ENCODE results near the gene ADAM10.

Gene ADAM10

GRCh38 chr15:58732625-58733363 lies 16.7 kb downstream of the ADAM10 start:
- H3K4me3 ChIP-seq (ENCODE audit: low read depth, low read length) = no peak overlapping the region
- DNase-seq (ENCODE audit: low read depth) = no peak

DNA sequence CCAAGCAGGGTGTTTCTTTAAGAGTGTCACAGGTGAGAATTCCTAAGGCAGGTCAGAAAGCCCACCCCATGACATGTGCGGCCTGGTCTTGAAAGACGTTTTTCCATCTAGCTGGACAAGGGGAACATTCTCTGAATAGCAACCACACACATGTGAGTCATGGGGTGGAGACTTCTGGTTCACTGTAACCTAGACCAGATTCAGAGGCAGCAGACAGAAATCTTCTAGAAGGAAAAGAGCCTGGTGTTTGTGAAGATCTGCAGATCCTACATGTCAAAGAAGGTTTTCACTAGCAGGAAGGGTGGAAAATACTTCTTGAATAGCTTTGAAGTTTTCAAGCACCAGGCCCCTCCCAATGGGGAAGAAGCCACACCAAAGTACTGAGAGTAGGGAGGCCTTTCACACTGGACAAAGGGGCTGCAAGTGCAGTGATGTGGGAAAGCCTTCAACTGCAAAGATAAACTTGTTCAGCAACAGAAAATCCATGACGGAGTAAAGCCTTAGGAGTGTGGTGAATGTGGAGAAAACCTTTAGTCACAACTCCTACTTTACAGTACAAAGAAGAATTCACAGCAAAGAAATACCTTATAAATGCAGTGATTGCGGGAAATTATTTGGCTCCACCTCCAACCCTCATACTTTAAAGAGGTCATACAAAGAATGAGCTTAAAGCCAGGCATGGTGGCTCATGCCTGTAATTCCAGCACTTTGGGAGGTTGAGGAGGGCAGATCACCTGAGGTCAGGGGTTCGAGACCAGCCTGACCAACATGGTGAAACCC lies 17.6 kb downstream of the ADAM10 start:
- H3K4me3 ChIP-seq (ENCODE audit: low read depth, low read length) = no peak overlapping the region
- no peak for DNase-seq (ENCODE audit: low read depth)

DNA sequence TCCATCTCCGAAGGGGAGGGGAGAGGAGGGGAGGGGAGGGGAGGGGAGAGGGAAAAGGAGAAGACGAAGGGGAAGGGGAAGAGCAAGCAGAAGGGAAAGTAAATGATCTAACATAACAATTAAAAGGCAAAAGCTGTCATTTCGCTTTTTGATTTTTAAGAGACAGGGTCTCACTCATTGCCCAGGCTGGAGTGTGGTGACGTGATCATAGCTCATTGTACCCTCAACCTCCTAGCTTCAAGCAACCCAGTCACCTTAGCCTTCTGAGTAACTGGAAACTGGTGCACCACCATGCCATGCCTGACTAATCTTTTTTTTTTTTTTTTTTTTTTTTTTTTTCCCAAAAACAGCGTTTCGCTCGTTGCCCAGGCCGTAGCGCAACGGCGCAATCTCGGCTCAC lies 22.6 kb downstream of the ADAM10 start:
- H3K4me3 ChIP-seq (ENCODE audit: low read depth, low read length) = no peak overlapping the region
- no peak for DNase-seq (ENCODE audit: low read depth)

DNA sequence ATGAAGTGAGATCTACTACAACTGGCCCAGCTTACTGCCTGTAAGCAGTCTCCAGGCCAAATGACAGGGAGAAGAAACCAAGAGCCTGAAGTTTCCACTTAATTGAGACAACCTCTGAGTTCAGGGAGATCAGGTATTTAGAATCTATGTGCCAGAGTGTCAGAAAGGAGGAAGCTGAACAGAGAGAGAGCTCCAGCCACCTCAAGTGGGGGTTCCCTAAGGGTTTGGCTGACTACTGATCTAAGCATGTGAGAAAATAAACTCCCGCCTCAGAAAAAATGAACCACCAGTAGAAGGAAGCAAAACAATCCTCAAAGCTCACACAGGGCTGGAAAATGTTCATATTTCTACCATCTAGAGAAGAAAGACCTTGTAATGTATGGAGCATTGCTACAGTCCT lies 25.0 kb downstream of the ADAM10 start:
- peak; percentile 28 for DNase-seq (ENCODE audit: low read depth)

DNA sequence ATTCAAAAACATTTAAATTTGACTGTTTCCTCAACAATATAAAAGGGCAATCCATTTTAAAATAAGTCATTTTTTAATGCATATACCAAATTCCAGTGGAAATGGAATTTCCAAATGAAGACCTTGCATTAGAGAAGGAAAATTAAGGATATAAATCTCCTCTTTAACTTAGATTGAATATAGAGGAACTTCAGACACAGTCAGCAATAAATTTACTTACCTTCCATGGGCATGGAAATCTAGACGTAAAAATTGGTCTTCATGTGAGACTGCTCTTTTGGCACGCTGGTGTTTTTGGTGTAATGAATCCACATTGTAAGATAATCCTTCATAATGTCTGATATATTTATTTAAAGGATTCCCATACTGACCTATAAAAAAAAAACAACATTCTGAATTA lies 32.1 kb downstream of the ADAM10 start:
- DNase-seq (ENCODE audit: low read depth) = no peak
- no peak overlapping the region for H3K4me3 ChIP-seq (ENCODE audit: low read depth, low read length)

More for the DNA sequence above, 25.0 kb downstream of the ADAM10 start:
- no peak overlapping the region for H3K4me3 ChIP-seq (ENCODE audit: low read depth, low read length)

- H3K4me3 ChIP-seq (ENCODE audit: low read depth, low read length) = no peak overlapping the region
- no peak for DNase-seq (ENCODE audit: low read depth)
These were observed 33.5 kb downstream of the ADAM10 start for GRCh38 chr15:58716027-58716426.

- no peak overlapping the region for H3K4me3 ChIP-seq (ENCODE audit: low read depth, low read length)
- DNase-seq (ENCODE audit: low read depth) = no peak
These were observed 34.1 kb downstream of the ADAM10 start for GRCh38 chr15:58715266-58715917.

GRCh38 chr15:58710701-58711100 lies 38.8 kb downstream of the ADAM10 start:
- no peak overlapping the region for H3K4me3 ChIP-seq (ENCODE audit: low read depth, low read length)
- no peak for DNase-seq (ENCODE audit: low read depth)

- no peak overlapping the region for H3K4me3 ChIP-seq (ENCODE audit: low read depth, low read length)
- no peak for DNase-seq (ENCODE audit: low read depth)
These were observed 42.1 kb downstream of the ADAM10 start for GRCh38 chr15:58707397-58707796.

DNA sequence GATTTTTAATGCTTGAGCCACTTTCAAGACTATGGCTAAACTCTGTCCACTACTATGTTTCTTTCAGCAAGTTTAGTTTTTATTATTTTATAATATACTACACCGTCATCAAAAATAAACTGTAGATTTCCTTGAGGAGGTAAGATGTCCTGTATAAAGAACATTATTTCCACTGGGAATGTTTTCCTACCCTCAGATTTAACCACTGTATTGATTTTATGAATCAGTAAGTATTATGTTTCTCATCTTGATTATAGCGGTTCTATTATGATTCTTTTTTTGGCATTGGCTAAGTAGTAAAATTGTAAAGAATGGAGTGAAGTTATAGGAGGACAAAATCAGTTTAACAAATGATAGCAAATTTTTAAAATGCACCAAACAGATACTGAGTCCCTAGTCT lies 44.4 kb downstream of the ADAM10 start:
- DNase-seq (ENCODE audit: low read depth) = no peak
- no peak overlapping the region for H3K4me3 ChIP-seq (ENCODE audit: low read depth, low read length)

GRCh38 chr15:58704155-58704865 lies 45.2 kb downstream of the ADAM10 start:
- no peak overlapping the region for H3K4me3 ChIP-seq (ENCODE audit: low read depth, low read length)
- peak; percentile 36 for DNase-seq (ENCODE audit: low read depth)

GRCh38 chr15:58703610-58704009 lies 45.9 kb downstream of the ADAM10 start:
- H3K4me3 ChIP-seq (ENCODE audit: low read depth, low read length) = no peak overlapping the region
- DNase-seq (ENCODE audit: low read depth) = no peak

DNA sequence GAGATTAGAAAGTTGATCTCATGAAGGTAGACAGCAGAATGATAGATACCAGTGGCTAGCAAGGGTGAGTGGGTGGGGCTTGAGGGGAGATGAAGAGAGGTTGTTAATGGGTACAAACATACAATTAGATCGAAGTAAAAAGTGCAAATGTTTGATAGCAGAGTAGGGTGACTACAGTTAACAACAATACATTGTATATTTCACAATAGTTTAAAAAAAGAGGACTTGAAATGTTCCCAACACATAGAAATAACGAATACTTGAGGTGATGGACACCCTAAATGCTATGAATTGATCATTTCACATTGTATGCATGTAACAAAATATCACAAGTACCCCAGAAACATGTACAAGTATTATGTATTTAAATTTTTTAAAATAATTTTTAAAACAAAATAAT lies 47.3 kb downstream of the ADAM10 start:
- H3K4me3 ChIP-seq (ENCODE audit: low read depth, low read length) = no peak overlapping the region
- DNase-seq (ENCODE audit: low read depth) = no peak

GRCh38 chr15:58701376-58701775 lies 48.1 kb downstream of the ADAM10 start:
- no peak overlapping the region for H3K4me3 ChIP-seq (ENCODE audit: low read depth, low read length)
- DNase-seq (ENCODE audit: low read depth) = no peak

DNA sequence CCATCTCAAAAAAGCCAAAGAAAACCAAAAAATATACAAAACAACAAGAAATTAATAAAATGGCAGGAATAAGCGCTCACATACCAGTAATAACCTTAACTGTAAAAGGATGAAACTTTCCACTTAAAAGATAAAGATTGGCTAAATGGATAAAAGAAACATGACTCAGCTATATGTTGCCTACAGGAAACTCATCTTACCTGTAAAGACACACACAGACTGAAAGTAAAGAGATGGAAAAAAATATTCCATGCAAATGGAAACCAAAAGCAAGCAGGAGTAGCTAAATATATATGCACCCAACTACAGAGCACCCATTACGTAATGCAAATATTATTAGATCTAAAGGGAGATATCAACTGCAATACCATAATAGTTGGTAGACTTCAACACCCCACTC lies 49.7 kb downstream of the ADAM10 start:
- DNase-seq (ENCODE audit: low read depth) = no peak
- no peak overlapping the region for H3K4me3 ChIP-seq (ENCODE audit: low read depth, low read length)

GRCh38 chr15:58698887-58699641 lies 50.4 kb downstream of the ADAM10 start:
- no peak overlapping the region for H3K4me3 ChIP-seq (ENCODE audit: low read depth, low read length)
- DNase-seq (ENCODE audit: low read depth) = no peak

- no peak for DNase-seq (ENCODE audit: low read depth)
- H3K4me3 ChIP-seq (ENCODE audit: low read depth, low read length) = no peak overlapping the region
These were observed 52.3 kb downstream of the ADAM10 start for GRCh38 chr15:58697220-58697619.

GRCh38 chr15:58696738-58697137 lies 52.8 kb downstream of the ADAM10 start:
- DNase-seq (ENCODE audit: low read depth) = no peak
- H3K4me3 ChIP-seq (ENCODE audit: low read depth, low read length) = no peak overlapping the region
